Gastroesophageal sphincter (tissue), 4 donors: ENCODE results near the gene CFAP92. TPM values are rescaled to one million over a fixed set of nuclear protein-coding genes. Genes with fewer than 3 reads are reported as not detected.
"Not testable (repeated sequence)": the region's sequence is repeated elsewhere in the genome, so short reads cannot be mapped to it uniquely, and the experiment has no call there.

ENCODE experiments used
- ATAC-seq: fragments of 150-250 bp; one replicate; pipeline ENCODE4 v1.9.1; 2016; ENCODE audit warnings: mild to moderate bottlenecking, moderate library complexity
- H3K27ac ChIP-seq, 4 donors: fragments of 200-600 bp; sonication (generic) in 3 of 4; 1 replicate in 3 of 4; 2 replicates in 1 of 4; pipeline ENCODE4 v1.5.1; 2016 to 2019
- H3K27me3 ChIP-seq: fragments of 200-600 bp; sonication (generic); one replicate; pipeline ENCODE4 v1.5.1; 2019
- H3K36me3 ChIP-seq, 2 donors: fragments of 200-600 bp; sonication (generic); one replicate each; pipeline ENCODE4 v1.5.1; 2019; ENCODE audit warnings: control low read depth in 1 of 2
- H3K4me1 ChIP-seq, 3 donors: fragments of 200-600 bp; sonication (generic); 1 replicate in 2 of 3; 2 replicates in 1 of 3; pipeline ENCODE4 v1.5.1; 2016 to 2019; ENCODE audit warnings: control low read depth in 2 of 3
- H3K4me3 ChIP-seq, 2 donors: fragments of 200-600 bp; sonication (generic); one replicate each; pipeline ENCODE4 v1.5.1; 2019; ENCODE audit warnings: mild to moderate bottlenecking in 1 of 2, moderate library complexity in 1 of 2
- H3K9me3 ChIP-seq, 3 donors: fragments of 200-600 bp; sonication (generic); one replicate each; pipeline ENCODE4 v1.5.1; 2017 to 2019; ENCODE audit warnings: control low read depth in 2 of 3
- CTCF ChIP-seq, 4 experiments: fragments of 200-600 bp in 2 of 4; fragments of 450-650 bp in 2 of 4; sonication (generic) in 1 of 4; IDR thresholded peaks; one replicate each; pipeline ENCODE4 v1.5.1; 2017 to 2019; ENCODE audit warnings: antibody characterized with exemption in 4 of 4, mild to moderate bottlenecking in 2 of 4, moderate library complexity in 2 of 4
- EP300 ChIP-seq: sonication (generic); formaldehyde crosslinking; IDR thresholded peaks from one replicate; pipeline ENCODE4 v1.6.1; 2017; ENCODE audit warnings: antibody characterized with exemption, mild to moderate bottlenecking
- POLR2A ChIP-seq, 2 donors: fragments of 450-650 bp; IDR thresholded peaks; one replicate each; pipeline ENCODE4 v1.6.1; 2017; ENCODE audit warnings: antibody characterized with exemption in 2 of 2, mild to moderate bottlenecking in 2 of 2, moderate library complexity in 1 of 2
- POLR2AphosphoS5 ChIP-seq: sonication (generic); formaldehyde crosslinking; IDR thresholded peaks from one replicate; pipeline ENCODE4 v1.6.1; 2017; ENCODE audit warnings: antibody characterized with exemption
- WGBS, 2 donors: methylation state at CpG; one replicate each; pipeline ENCODE4 v1.1.5; 2018; ENCODE audit warnings: low coverage in 1 of 2; 5-methylcytosine and 5-hydroxymethylcytosine counted together
- total RNA-seq, 4 donors: library from RNA; depleted of rRNA; stranded (reverse); fragments of >200 nt; gene quantifications; one replicate each; pipeline ENCODE4 v1.1.0, GENCODE V29; 2016

CFAP92 gene
- total RNA-seq, 4 donors from 2014 or later = 0.96 to 3.3 (median 2.3) TPM

GRCh38 chr3:128872282-128872681 is 121.6 kb downstream of the CFAP92 start:
- no peaks in the 10 kb centered on the region for H3K27me3 ChIP-seq
- H3K4me3 ChIP-seq = no peak overlapping the region
- H3K36me3 ChIP-seq = no peaks in the 10 kb centered on the region
- no peaks in the 10 kb centered on the region for H3K9me3 ChIP-seq
- no peak overlapping the region for H3K27ac ChIP-seq
- no peak for ATAC-seq
- 83% methylated on average over 4 of the region's 4 CpGs; no CpG with 5 or more reads in 1 of the 2 donors for WGBS, 2 donors
- no peak for TF ChIP-seq POLR2A (IDR thresholded peaks at IDR 0.05)
- no peak for TF ChIP-seq CTCF (IDR thresholded peaks at IDR 0.05)
- no peak for TF ChIP-seq POLR2AphosphoS5
- TF ChIP-seq EP300 = no peak
- no peaks in the 10 kb centered on the region for H3K4me1 ChIP-seq

GRCh38 chr3:128870347-128870746 is 123.5 kb downstream of the CFAP92 start:
- Histone ChIP-seq H3K27ac (no peak overlapping the region), H3K9me3 (no peaks in the 10 kb centered on the region), H3K27me3 (no peaks in the 10 kb centered on the region), H3K4me3 (no peak overlapping the region), H3K4me1 (no peaks in the 10 kb centered on the region), H3K36me3 (no peaks in the 10 kb centered on the region)
- TF ChIP-seq POLR2A (IDR thresholded peaks at IDR 0.05) (no peak), EP300 (no peak), POLR2AphosphoS5 (no peak), CTCF (IDR thresholded peaks at IDR 0.05) (no peak)
- ATAC-seq = no peak
- 80% methylated on average over 1 of the region's 4 CpGs; no CpG with 5 or more reads in 1 of the 2 donors for WGBS, 2 donors

- H3K36me3 ChIP-seq = no peaks in the 10 kb centered on the region
- H3K27me3 ChIP-seq = no peaks in the 10 kb centered on the region
- H3K27ac ChIP-seq = no peak overlapping the region
- H3K4me1 ChIP-seq = peaks cover 0 to 10% (median 0%) of the 10 kb centered on the region in 3 donors
- ATAC-seq = no peak
- H3K9me3 ChIP-seq = no peaks in the 10 kb centered on the region
- H3K4me3 ChIP-seq = no peak overlapping the region
- WGBS, 2 donors = 90 to 93% methylated on average over 2 of the region's 4 CpGs
- no peak for TF ChIP-seq POLR2AphosphoS5
- TF ChIP-seq CTCF (IDR thresholded peaks at IDR 0.05) = no peak
Measured at GRCh38 chr3:128867200-128868125, 126.4 kb downstream of the CFAP92 start.

- H3K36me3 ChIP-seq, H3K4me3 ChIP-seq, H3K27ac ChIP-seq, H3K9me3 ChIP-seq, H3K27me3 ChIP-seq: not testable (repeated sequence)
- whole genome bisulfite sequencing, 2 donors = 39 to 92% methylated on average over 2 to 8 of the region's 25 CpGs
- H3K4me1 ChIP-seq = peaks cover 0 to 10% (median 0%) of the 10 kb centered on the region in 3 donors
- peak; percentile 22 for ATAC-seq
Measured at GRCh38 chr3:128864849-128865804, 128.7 kb downstream of the CFAP92 start.

GRCh38 chr3:128864351-128864811 is 129.5 kb downstream of the CFAP92 start:
- Histone ChIP-seq H3K4me1 (peaks cover 0 to 10% (median 0%) of the 10 kb centered on the region in 3 donors), H3K4me3 (no peak overlapping the region), H3K27me3 (no peaks in the 10 kb centered on the region), H3K9me3 (peaks cover 0 to 16% (median 3%) of the 10 kb centered on the region in 3 donors), H3K27ac (no peak overlapping the region), H3K36me3 (no peaks in the 10 kb centered on the region)
- no peak for TF ChIP-seq POLR2A (IDR thresholded peaks at IDR 0.05)
- TF ChIP-seq EP300 = no peak
- no peak for TF ChIP-seq CTCF (IDR thresholded peaks at IDR 0.05)
- no peak for TF ChIP-seq POLR2AphosphoS5
- 72% methylated on average over 4 of the region's 11 CpGs; no CpG with 5 or more reads in 1 of the 2 donors for WGBS, 2 donors
- peak; percentile 55 for ATAC-seq
